HL-60 (cell line): ENCODE data around the gene KCNJ15.

Source experiments
- DNase-seq, 2 experiments: peaks; one replicate each; pipeline ENCODE4 v3.0.0-alpha.2; 2010 to 2020; ENCODE audit warnings: low read depth in 1 of 2, low spot score in 1 of 2
- H3K27ac ChIP-seq: fragments of 250-450 bp; sonication (Bioruptor Pico); replicated peaks from 2 replicates; pipeline ENCODE4 v1.5.1; 2020; ENCODE audit warnings: mild to moderate bottlenecking, moderate library complexity
- H3K27me3 ChIP-seq: fragments of 250-450 bp; sonication (Bioruptor Pico); 2 replicates; pipeline ENCODE4 v1.5.1; 2021; ENCODE audit warnings: mild to moderate bottlenecking, moderate library complexity; ENCODE audit not compliant: insufficient read depth, poor library complexity, severe bottlenecking
- H3K4me3 ChIP-seq: replicated peaks from 2 replicates; pipeline ENCODE4 v1.5.1; 2011; ENCODE audit warnings: mild to moderate bottlenecking, control low read depth, low read length; ENCODE audit not compliant: insufficient read depth
- CTCF ChIP-seq: IDR thresholded peaks from one replicate; pipeline ENCODE4 v1.5.1; 2011; ENCODE audit warnings: low read length, control low read depth, inconsistent platforms; ENCODE audit not compliant: insufficient read depth
- GABPA ChIP-seq: IDR thresholded peaks from 2 replicates; pipeline ENCODE4 v1.6.1; 2012; ENCODE audit warnings: low read depth
- POLR2AphosphoS5 ChIP-seq: IDR thresholded peaks from 2 replicates; pipeline ENCODE4 v1.6.1; 2012; ENCODE audit warnings: low read depth
- SPI1 ChIP-seq: IDR thresholded peaks from 2 replicates; pipeline ENCODE4 v1.6.1; 2012; ENCODE audit warnings: low read depth, mild to moderate bottlenecking, borderline replicate concordance
- TF ChIP-seq, protein P1 (sequence below): IDR thresholded peaks from 2 replicates; pipeline ENCODE4 v1.6.1; 2012; ENCODE audit warnings: low read depth; ENCODE audit not compliant: insufficient replicate concordance

KCNJ15 gene

DNA sequence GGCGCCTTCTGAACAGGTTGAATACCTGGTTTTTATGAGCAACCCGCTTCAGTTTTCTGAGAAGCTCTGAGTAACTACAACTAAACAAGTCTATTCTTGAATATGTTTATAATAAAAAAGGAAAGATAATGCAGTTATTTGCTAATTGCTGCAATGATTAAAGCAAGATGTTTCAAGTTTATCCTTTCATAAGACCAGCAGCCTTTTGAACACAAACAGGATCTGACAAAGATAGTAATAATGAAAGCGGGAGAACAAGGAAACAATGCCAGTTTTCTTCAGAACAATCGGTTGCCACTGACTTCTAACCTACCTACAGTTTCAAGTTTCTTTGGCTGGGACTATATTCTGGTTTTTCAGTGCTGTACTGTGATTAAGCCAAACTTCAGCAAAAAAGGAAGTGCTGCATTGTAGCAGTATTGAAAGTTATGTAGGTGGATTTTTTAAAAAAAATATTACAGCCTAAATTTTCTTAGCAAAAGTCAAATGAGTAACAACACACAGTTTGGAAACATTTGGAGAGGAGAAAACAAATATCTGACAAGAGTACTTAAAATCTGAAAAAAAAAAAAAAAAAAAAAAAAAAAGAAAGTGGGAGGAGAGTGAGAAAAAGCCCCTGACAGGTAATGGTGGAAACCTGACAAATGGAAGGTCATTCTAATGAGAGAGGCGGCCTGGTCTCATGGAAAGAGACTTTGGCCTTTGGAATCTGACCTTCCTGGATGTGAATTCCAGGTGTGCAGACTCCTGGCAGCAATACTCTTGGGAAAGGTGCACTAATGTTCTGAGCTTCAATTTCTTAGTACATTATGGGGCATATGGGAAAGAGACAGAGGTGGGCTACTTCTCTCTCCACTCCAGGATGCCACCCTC, 11.4 kb downstream of the KCNJ15 start:
- TF ChIP-seq POLR2AphosphoS5: no peak
- TF ChIP-seq CTCF: no peak
- TF ChIP-seq, protein P1, sequence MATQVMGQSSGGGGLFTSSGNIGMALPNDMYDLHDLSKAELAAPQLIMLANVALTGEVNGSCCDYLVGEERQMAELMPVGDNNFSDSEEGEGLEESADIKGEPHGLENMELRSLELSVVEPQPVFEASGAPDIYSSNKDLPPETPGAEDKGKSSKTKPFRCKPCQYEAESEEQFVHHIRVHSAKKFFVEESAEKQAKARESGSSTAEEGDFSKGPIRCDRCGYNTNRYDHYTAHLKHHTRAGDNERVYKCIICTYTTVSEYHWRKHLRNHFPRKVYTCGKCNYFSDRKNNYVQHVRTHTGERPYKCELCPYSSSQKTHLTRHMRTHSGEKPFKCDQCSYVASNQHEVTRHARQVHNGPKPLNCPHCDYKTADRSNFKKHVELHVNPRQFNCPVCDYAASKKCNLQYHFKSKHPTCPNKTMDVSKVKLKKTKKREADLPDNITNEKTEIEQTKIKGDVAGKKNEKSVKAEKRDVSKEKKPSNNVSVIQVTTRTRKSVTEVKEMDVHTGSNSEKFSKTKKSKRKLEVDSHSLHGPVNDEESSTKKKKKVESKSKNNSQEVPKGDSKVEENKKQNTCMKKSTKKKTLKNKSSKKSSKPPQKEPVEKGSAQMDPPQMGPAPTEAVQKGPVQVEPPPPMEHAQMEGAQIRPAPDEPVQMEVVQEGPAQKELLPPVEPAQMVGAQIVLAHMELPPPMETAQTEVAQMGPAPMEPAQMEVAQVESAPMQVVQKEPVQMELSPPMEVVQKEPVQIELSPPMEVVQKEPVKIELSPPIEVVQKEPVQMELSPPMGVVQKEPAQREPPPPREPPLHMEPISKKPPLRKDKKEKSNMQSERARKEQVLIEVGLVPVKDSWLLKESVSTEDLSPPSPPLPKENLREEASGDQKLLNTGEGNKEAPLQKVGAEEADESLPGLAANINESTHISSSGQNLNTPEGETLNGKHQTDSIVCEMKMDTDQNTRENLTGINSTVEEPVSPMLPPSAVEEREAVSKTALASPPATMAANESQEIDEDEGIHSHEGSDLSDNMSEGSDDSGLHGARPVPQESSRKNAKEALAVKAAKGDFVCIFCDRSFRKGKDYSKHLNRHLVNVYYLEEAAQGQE: no peak
- TF ChIP-seq SPI1: peak; percentile 89
- TF ChIP-seq GABPA: no peak
- no peaks in the 10 kb centered on the region for H3K27me3 ChIP-seq
- H3K27ac ChIP-seq: no peak overlapping the region
- no peak overlapping the region for H3K4me3 ChIP-seq
- no peak for DNase-seq

DNA sequence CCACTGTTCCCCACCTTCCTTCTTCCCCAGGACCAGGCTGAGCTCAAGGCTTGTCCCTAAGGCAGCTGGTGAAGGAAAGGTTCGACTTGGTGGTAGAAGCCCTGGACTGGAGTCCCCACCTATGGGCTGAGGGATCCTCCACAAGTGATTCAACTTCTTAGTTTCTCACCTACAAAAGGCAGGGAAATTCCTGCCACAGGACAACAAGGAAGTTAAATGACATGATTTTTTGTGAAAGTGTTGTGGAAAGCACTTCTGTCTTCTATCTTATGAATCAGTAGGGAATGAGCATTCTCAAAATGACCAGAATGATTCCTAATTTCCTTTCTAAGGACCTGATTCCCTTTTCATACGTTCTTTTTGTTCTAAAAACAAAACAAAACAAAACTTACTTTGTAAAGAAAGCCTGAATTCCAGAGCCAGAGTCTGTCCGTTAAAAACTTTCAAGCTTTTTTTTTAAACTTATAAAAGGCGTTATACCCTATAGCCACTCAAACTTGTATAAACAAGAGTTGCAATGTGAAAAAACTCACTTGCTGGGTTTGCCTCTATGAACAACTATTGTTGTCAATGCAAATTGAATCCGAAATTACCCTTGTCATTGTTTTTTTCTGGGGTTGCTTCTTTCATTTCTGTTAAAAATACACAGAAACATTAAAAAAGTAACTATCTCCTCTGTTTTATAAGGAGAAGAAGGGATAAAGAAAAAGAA, 12.2 kb downstream of the KCNJ15 start:
- no peak overlapping the region for H3K27ac ChIP-seq
- TF ChIP-seq SPI1 (no peak), CTCF (no peak), POLR2AphosphoS5 (no peak), GABPA (no peak)
- TF ChIP-seq, protein P1: no peak
- no peaks in the 10 kb centered on the region for H3K27me3 ChIP-seq
- no peak for DNase-seq
- no peak overlapping the region for H3K4me3 ChIP-seq

DNA sequence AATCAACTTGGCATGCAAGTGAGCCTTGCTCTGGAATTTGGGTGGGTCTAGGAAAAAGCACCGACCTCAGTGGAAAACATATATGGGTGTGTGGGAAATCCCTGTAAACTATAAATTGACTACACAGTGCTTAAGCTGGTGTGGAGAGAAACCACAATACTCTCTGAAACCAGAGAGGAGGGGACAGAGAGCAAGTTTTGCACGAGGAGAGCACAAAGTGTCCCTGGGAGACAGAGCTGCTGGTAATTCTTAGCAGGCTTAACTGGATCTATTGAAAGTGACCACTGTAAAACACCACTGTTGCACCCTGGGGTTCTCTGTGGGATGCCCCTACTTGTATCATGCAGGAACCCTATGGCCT, 12.8 kb downstream of the KCNJ15 start:
- H3K27me3 ChIP-seq: no peaks in the 10 kb centered on the region
- no peak overlapping the region for H3K27ac ChIP-seq
- TF ChIP-seq POLR2AphosphoS5 (no peak), CTCF (no peak), GABPA (no peak)
- DNase-seq: no peak
- no peak overlapping the region for H3K4me3 ChIP-seq
